Kidney epithelial cell (primary cell): ENCODE results near the gene ATP8B4. TPM values are rescaled to one million over a fixed set of nuclear protein-coding genes. Genes with fewer than 3 reads are reported as not detected.

Experiments used
- DNase-seq: peaks from one replicate; pipeline ENCODE4 v3.0.0-alpha.2; 2010; ENCODE audit warnings: low read depth
- H3K27me3 ChIP-seq: 2 replicates; pipeline ENCODE4 v1.6.0; 2011; ENCODE audit warnings: low read length; ENCODE audit not compliant: control insufficient read depth, insufficient read depth
- H3K36me3 ChIP-seq: 2 replicates; pipeline ENCODE4 v1.5.1; 2011; ENCODE audit warnings: low read length; ENCODE audit not compliant: control insufficient read depth, insufficient read depth
- H3K4me3 ChIP-seq: 2 replicates; pipeline ENCODE4 v1.5.1; 2011; ENCODE audit warnings: low read depth, mild to moderate bottlenecking, control low read depth, low read length
- total RNA-seq: library from RNA; depleted of rRNA; stranded (reverse); fragments of >200 nt; gene quantifications from 2 replicates; pipeline ENCODE4 v1.2.3, GENCODE V29; 2015
- TF ChIP-seq, protein P1 (sequence below): IDR thresholded peaks from 2 replicates; pipeline ENCODE4 v1.5.1; 2011; ENCODE audit warnings: mild to moderate bottlenecking, moderate library complexity, low read length, control low read depth, inconsistent platforms; ENCODE audit not compliant: insufficient read depth, poor library complexity, severe bottlenecking

Gene ATP8B4
- total RNA-seq, 1 donor from 2014 or later = 0.25 TPM

DNA sequence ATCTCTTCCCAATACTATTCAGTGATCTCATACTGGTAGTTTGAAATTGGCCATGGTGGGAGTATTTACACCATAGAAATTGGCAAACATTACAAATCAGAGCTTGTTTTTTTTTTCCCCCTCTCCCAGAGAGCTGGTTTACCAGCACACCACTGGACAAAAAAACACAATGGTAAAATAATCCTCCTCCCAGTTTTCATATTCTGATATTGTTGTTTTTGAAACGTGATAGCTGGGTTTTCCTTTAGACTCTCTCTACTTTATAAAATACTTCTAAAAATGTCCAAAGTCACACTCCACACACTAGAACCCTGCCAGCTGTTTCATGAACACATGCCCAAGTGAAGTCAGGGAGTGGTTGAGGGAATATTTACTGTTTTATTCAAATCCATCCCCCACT, 310.7 kb downstream of the ATP8B4 start:
- H3K27me3 ChIP-seq = no peaks in the 10 kb centered on the region

More for the DNA sequence above, 310.7 kb downstream of the ATP8B4 start:
- no peak for DNase-seq
- TF ChIP-seq, protein P1, sequence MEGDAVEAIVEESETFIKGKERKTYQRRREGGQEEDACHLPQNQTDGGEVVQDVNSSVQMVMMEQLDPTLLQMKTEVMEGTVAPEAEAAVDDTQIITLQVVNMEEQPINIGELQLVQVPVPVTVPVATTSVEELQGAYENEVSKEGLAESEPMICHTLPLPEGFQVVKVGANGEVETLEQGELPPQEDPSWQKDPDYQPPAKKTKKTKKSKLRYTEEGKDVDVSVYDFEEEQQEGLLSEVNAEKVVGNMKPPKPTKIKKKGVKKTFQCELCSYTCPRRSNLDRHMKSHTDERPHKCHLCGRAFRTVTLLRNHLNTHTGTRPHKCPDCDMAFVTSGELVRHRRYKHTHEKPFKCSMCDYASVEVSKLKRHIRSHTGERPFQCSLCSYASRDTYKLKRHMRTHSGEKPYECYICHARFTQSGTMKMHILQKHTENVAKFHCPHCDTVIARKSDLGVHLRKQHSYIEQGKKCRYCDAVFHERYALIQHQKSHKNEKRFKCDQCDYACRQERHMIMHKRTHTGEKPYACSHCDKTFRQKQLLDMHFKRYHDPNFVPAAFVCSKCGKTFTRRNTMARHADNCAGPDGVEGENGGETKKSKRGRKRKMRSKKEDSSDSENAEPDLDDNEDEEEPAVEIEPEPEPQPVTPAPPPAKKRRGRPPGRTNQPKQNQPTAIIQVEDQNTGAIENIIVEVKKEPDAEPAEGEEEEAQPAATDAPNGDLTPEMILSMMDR = no peak
- no peak overlapping the region for H3K4me3 ChIP-seq
- H3K36me3 ChIP-seq = no peaks in the 10 kb centered on the region

Other genes starting within 250 kb of the ATP8B4 start
- 7.8 and 7.9 TPM in 2 replicates for gene SLC27A2, start 63.0 kb upstream of the ATP8B4 start, total RNA-seq
- gene HDC, start 146.5 kb upstream of the ATP8B4 start, total RNA-seq = not detected in 2 replicates
- 37.7 and 44.2 TPM in 2 replicates for gene GABPB1, start 236.0 kb upstream of the ATP8B4 start, total RNA-seq